DMS53 (cell line): ENCODE measurements around the gene YES1.

Experiments
- DNase-seq: peaks from one replicate; lab custom pipeline; 2025; lab: John Stamatoyannopoulos, UW

Gene YES1

GRCh38 chr18:811892-812375 is at the start of gene YES1:
Gene YES1, minus strand, starts transcription at chr18:812242. Its CDS starts 55,415 bp downstream, at chr18:756827.
- DNase-seq: no peak

DNA sequence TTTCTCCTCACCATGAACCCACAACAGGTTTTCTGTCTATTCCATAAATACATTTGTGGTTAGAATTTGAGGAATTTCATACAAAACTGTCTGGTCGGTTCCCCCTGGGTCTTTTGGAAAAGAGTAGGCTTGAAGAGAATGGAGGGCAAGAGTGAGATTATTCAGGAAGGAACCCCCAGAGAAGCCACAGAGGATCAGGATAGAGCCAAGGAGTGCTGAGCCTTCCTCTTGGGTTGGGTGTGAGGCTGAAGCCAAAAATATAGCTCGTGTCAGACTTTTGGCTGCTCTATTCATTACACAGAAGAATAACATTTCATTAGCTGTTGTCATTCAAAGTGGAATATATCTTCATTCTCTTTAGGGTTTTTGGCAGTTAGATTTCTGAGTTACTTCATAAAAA is 45.9 kb upstream of the YES1 start:
- DNase-seq: no peak

DNA sequence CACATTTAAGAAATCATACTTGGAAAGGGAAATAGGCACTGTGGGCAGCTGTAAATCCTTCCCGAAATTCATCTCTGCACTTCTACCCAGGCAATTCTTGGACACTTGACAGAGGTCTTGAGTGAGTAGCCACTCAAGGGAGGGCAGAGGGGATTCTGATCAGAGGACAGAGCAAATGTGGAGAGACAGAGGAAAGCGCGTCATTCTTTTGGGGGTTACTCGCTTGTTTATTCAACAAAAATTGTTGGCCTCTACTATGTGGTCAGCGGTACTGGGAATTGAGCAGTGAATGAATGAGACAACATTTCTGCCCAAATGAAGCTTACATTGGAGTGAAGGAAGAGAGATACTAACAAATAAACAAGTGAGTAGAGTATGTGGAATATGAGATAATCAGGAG is 41.4 kb upstream of the YES1 start:
- no peak for DNase-seq

- DNase-seq: no peak
These were observed 38.9 kb upstream of the YES1 start for GRCh38 chr18:850960-851359.

- no peak for DNase-seq
These were observed 37.0 kb upstream of the YES1 start for GRCh38 chr18:849021-849420.

DNA sequence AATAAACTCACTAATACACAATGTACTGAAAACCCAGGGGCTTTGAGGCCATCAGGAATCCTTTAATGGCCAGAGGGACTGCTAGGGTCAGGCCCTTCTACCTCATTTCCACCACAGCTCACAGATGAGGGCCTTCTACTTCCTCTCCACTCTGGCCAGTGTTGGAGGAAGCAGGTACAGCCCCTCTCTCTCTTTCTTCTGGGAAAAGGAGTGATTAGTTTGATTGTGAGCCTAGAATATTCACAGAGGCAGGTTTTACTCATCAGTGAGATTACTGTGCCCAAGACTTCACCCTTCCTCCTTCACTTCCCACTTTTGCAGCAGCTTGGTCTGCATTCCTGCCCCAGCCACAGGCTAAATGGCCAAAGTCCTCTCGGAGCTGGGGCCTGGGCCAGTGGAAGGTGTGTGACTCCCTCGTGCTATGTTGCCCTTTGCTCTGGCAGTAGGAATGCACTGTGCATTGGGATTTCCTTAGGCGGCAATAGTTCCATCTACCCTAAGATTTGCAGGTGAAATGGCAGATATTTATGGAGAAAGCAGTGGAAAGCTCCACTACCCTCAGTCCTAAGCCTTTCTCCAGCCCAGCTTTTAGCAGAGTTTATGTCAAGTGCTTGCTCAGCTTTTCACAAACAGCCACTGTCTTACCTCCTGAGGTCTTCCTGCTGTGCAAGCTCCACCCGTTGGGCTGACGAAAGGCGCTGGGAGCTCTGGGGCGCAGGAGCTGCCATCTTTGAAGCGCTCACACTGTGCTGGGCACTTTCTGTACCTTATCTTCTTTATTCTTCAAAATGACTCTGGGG is 36.2 kb upstream of the YES1 start:
- DNase-seq: no peak

DNA sequence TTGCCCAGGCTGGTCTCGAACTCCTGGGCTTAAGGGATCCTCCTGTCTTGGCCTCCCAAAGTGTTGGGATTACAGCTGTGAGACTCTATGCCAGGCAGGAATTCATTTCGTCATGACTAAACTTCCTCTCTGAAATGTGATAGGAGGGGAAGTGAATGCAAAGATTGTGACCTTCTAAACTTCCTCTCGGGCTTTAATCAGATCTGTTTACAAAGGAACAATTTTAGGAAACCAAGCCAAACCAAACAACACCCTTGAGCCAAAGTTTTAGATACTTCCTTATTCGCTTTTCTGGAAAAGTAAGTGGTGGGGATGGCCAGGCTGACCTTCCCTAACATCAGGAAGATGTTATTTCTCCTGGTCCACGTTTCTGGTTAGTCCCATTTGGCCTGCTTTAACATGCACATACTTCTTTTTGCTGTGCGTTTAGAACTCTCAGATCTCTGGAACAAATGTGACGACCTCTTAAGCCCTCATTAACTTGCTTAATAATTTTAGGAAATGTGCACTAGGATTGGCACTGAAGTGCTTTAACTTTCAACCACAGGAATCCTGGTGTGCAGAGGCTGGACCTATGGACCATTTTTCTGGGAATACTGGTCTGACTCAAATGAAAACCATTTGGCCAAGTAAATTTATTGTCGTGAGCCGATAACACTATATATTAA is 33.2 kb upstream of the YES1 start:
- peak; percentile 40 for DNase-seq

DNA sequence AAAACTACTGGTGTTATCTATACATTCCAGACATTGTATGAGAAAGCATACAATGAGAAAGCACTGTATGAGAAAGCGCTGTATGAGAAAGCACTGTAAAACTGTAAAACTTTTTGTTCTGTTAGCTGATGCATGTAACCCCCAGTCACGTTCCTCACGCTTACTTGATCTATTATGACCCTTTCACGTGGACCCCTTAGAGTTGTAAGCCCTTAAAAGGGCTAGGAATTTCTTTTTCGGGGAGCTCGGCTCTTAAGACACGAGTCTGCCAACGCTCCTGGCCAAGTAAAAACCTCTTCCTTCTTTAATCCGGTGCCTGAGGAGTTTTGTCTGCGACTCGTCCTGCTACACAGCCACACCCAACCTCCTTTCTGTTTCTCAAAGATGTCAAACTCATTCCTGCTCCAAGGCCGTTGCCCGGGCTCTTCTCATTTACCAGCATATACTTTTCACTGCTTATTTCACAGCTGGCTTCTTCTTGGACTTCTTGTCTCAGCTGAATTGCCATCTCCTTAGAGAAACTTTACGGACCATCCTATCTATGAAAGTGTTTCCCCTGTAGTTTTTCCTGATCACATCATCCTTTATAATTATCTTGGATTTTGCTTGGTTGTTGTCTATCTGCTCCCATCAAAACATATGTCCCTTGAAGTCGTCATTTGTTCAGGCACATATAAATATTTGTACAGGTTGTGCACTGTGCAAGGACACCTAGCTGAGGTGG is 29.8 kb upstream of the YES1 start:
- DNase-seq: no peak

DNA sequence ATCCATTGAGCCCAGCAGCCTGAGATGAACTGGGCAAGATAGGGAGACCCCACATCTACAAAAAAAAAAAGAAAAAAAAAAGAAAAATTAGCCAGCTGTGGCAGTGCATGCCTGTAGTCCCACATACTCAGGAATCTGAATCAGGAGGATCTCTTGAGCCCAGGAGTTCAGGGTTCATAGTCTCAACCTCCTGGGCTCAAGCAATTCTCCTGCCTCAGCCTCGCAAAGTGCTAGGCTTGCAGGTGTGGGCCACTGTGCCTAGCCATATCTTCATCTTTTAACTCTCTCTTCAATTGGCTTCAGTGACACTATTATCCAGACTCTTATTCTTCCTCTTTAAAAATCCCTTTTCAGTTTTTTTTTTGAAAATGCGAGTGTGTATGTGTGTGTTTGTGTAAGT is 28.5 kb upstream of the YES1 start:
- no peak for DNase-seq

- DNase-seq: no peak
These were observed 28.0 kb upstream of the YES1 start for GRCh38 chr18:840023-840408.

DNA sequence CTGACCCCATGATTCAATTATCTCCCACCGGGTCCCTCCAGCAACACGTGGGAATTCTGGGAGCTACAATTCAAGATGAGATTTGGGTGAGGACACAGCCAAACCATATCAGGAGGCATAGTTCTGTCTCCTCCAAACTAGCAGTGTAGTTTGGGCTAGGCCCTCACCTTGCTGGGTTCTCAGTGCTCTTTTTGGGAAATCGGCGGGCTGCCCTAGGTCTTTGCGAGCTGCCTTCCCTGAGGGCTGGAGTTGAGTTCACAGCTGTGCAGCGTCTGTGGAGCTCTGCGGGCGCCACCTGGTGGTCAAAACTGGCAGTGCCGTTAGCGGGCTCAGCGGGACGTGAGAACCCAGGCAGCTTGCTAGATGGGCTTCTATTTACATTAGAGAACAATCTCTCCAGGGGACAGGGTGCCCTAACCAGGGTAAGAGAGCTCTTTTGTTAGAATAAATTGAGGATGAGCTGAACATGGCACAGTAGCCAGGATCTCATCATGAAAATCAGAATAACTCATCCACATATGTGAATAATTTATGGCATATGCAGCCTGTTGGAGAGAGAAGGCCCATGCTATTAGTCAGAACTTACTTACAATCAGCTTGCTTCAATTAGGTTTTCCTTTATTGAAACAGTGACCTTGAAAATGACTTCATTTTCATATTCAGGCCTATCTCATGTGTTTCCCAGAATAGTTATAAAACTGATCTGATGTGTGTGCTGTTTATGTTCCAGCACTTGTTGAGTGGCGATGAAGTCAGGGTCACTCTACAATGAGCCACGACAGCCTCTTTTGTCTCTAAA is 27.4 kb upstream of the YES1 start:
- peak; percentile 93 for DNase-seq

DNA sequence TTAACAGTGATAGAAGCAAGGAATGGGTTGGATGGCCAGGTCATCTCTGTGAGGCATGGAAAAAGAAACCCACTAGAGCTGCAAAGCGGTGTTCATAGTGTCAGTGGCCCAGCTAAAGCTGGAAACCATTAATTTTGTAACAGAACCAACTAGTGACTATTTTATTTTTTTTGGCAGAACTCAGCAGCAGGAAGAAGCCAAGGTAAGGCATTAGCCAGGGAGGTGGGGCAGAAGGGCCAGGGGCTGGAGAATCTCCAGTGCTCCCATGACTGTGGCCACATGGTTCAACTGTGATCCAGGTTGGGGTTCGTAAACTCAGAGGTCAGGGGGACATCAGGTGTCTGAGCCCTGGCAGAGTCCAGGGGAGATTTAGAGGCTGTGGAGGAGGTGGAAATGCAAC is 25.9 kb upstream of the YES1 start:
- DNase-seq: no peak

DNA sequence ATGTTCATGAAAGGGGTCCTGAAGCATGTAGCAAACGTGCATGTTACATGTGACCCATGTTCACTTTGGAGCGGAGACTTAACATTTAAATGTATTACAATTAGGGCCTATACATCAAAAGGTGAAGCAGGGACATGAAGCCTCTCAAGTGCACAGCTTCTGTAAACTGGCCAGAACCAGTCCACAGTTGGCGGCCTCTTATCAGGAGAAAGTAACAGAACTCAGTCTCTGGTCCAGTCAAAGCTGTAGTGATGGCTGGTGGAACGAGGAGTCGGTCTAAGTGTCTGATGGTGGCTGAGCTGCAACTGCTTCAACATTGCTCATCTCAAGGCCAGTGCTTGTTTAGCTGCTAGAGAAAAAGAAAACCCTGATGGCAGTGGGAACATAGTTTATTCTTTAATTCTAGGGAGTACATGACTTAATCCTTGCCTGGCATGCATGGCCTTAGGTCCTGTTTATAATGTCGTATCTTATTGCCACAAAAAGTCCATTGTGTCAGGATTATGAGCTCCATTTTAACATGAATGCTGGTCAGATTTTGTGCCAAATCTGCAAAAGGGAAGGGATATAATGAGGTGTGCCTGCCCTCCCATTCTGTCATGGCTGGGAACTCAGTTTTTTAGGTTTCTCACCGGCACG is 22.2 kb upstream of the YES1 start:
- DNase-seq: peak; percentile 35

DNA sequence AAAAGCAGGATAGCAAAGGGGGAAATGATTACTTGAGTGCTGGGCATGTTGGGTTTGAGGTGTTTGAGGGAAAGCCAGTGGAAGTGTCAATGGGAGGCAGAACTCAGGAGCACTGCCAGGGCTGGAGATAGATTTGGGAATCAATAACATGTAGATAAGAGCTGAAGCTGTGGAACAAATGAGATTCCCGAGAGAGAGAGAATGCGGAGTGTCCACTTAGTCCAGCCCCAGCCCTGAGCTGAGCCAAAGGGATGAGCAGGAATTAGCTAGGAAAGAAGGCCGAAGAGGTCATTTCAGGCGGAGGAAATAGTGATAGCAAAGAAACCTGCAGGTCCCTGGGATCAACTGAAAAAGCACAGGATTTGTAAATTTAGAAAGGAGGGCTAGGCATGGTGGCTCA is 21.2 kb upstream of the YES1 start:
- no peak for DNase-seq

- DNase-seq: peak; percentile 98
These were observed 20.1 kb upstream of the YES1 start for GRCh38 chr18:832085-832681.

- peak; percentile 83 for DNase-seq
These were observed 18.4 kb upstream of the YES1 start for GRCh38 chr18:830315-830901.

DNA sequence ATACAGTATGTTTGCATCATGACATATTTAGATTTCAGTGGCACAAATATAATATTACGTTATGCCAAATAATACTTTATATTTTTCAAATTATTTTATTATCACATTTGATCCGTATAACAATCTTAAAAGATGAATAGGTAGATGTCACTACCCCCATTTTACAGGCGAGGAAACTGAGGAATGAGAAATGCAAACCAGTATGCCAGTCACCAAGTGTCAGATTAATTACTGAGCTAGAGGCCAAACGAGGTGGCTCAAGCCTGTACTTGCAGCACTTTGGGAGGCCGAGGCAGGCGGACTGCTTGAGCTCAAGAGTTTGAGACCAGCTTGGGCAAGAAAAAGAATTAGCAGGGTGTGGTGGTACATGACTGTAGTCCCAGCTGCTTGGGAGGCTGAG is 17.4 kb upstream of the YES1 start:
- DNase-seq: no peak

DNA sequence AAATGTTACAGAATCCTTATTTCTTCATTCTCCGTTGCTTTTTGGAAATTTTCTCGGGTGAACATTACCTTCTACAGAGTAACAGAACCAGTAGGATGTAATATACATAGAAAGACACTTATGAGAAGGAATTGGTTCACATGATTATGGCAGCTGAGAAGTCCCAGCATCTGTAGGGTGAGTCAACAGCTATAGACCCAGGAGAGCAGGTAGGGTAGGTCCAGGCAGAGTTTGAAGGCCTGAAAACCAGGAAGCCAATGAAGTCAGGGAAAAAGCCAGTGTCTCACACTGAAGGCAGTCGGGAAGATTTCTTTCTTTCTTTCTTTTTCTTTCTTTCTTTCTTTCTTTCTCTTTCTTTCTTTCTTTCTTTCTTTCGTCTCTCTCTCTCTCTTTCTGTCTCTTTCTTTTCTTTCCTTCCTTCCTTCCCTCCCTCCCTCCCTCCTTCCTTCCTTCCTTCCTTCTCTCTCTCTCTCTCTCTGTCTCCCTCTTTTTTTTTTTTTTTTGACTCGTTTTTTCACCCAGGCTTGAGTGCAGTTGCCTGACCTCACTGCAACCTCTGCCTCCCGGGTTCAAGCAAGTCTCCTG is 15.1 kb upstream of the YES1 start:
- peak; percentile 48 for DNase-seq

DNA sequence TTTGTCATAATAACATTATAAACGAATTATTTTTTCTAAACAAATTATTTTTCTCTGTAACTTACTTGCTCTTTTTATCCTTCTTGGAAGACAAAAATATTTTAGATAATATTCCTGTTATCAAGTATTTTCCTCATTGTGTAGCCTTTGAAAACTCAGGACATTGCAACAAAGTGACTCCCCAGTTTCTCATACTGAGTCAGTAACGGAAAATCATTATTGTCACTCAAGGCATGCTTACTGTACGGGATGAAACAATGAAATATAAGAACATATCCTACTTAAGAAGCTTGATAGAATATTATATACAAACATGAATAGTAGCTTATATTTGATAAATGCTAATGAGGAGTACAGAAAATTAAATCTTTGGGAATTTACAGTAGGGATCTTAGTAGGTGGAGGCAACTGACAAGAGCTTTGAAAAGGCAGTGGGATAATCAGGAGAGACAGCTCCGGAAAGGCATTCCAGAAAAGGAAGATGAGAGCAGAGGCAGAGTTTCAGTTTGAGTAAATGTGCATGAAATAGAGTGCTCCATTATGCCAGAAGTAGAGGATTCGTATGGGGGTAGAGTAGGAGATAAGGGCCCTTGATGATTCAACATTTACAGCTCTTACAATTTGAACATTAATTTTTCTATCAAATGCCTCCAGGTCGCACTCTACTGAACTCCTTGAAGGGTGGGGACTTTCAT is 14.0 kb upstream of the YES1 start:
- no peak for DNase-seq

- DNase-seq: peak; percentile 67
These were observed 12.1 kb upstream of the YES1 start for GRCh38 chr18:824179-824578.
